T-helper 22 cell (primary cell): ENCODE measurements around the gene PTMA.
"Not testable (repeated sequence)": the region's sequence is repeated elsewhere in the genome, so short reads cannot be mapped to it uniquely, and the experiment has no call there.

Experiments used
- DNase-seq: peaks from one replicate; pipeline ENCODE4 v3.0.0-alpha.2; 2020; ENCODE audit warnings: low read depth

The PTMA gene

GRCh38 chr2:231696004-231696367 is 12.3 kb upstream of the PTMA start:
- DNase-seq, result no peak

GRCh38 chr2:231699006-231699405 is 9.3 kb upstream of the PTMA start:
- no peak for DNase-seq

- DNase-seq, result no peak
Measured at GRCh38 chr2:231701456-231702373, 6.6 kb upstream of the PTMA start.

- no peak for DNase-seq
Measured at GRCh38 chr2:231704017-231704416, 4.3 kb upstream of the PTMA start.

GRCh38 chr2:231706731-231707624 is 1.3 kb upstream of the PTMA start:
- peak; percentile 94 for DNase-seq

- no peak for DNase-seq
Measured at GRCh38 chr2:231707625-231707926, 749 bp upstream of the PTMA start.

GRCh38 chr2:231708773-231709635 is 679 bp downstream of the PTMA start:
- peak; percentile 25 for DNase-seq

- peak; percentile 11 for DNase-seq
Measured at GRCh38 chr2:231709636-231709980, 1.3 kb downstream of the PTMA start.

GRCh38 chr2:231709981-231710798 is 1.9 kb downstream of the PTMA start:
- peak; percentile 69 for DNase-seq

- DNase-seq, result no peak
Measured at GRCh38 chr2:231710799-231711676, 2.7 kb downstream of the PTMA start.

GRCh38 chr2:231711677-231712450 is 3.5 kb downstream of the PTMA start:
- DNase-seq, result peak; percentile 34

GRCh38 chr2:231712451-231713021 is 4.2 kb downstream of the PTMA start:
- DNase-seq, result peak; percentile 34

- not testable (repeated sequence) for DNase-seq
Measured at GRCh38 chr2:231713406-231713729, 5.0 kb downstream of the PTMA start.

GRCh38 chr2:231713730-231714638 is 5.7 kb downstream of the PTMA start:
- DNase-seq, result peak; percentile 73

- DNase-seq, result peak; percentile 56
Measured at GRCh38 chr2:231714639-231715498, 6.5 kb downstream of the PTMA start.

- no peak for DNase-seq
Measured at GRCh38 chr2:231715499-231715837, 7.1 kb downstream of the PTMA start.

- no peak for DNase-seq
Measured at GRCh38 chr2:231715988-231716616, 7.8 kb downstream of the PTMA start.
